HG02642 (cell line): ENCODE data around the gene GP9.

Experiments used
- ATAC-seq: cut with Tn5 transposase; IDR thresholded peaks from one replicate; pipeline ENCODE4 v1.9.1; 2021; ENCODE audit warnings: mild to moderate bottlenecking; ENCODE audit not compliant: unreplicated experiment, poor library complexity

Gene GP9

DNA sequence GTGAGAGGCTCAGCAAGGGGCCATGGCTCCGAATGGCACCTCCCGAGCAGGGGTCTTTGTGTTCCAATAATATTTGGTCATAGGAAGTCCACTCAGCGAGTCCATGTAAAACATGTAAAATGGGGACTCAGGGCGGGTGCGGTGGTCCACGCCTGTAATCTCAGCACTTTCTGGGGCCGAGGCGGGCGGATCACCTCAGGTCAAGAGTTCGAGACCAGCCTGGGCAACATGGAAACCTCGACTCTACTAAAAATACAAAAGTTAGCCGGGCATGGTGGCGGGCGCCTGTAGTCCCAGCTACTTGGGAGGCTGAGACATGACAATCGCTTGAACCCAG, 33.1 kb upstream of the GP9 start:
- no peak for ATAC-seq

DNA sequence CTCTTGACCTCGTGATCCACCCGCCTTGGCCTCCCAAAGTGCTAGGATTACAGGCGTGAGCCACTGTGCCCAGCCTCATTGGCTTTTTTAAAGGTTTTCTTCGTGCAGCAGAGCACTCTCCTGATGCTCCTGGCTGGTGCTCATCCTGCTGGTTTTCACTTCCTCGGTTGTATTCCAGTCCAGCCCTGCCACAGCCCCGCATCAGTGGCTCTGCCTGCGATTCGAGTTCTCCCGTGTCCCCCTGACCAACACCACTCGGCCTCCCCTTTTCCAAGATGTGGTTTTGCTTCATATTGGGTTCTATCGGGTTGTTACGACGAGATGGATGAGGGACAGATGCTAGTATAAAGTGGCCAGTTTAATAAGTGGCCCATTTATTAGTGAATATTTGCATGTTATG, 31.7 kb upstream of the GP9 start:
- no peak for ATAC-seq

DNA sequence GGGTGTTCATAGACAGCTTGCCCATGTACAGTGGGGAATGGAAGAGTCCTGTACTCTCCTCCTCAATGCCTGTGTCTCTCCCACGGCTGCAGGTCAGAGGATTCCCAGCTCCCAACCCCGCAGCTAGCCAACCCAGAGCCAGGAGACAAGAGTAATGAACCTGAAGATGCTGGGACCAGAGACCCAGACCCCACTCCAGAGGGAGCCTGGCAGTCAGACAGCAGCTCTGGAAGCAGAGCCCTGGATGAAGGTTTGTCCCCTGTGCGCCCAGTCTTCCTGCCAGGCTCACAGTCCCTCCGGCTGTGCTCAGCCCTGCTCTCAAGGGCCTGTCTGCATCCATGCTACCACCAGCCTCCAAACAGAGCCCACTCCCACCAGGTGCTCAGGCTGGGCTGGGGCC, 30.0 kb upstream of the GP9 start:
- no peak for ATAC-seq

DNA sequence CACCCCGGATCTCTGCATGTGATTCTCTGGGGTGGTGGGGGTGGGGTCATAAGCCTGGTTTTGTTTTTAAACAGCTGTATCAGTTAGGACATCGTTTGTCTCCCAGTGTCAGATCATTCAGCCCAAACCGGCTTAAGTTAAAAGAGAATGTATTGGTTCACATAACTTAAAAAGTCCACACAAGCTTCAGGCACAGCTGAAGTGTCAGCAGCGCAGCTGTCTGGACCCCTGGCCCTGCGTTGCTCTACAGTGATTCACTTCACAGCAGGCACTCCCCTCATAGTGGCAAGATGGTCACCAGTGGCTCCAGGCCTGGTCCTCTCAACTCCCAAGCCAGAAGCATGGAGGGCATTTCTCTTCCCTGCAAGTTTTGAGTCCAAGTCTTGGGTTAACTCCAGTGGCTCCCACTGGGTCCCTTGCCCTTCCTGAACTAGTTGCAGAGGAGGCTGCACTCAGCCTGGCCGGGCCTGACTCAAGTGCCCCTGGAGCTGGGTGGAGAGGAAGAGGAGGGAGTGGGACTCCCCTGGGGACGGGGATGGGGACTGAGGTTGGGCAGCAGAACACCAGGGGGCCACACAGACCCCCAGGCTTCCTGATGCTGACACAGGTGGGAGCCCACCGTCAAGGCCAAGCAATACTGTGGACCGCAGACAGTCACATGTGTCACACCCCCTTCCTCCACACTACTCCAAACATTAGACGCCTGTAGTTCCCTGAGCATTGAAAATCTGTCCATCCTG, 28.9 kb upstream of the GP9 start:
- ATAC-seq: no peak

DNA sequence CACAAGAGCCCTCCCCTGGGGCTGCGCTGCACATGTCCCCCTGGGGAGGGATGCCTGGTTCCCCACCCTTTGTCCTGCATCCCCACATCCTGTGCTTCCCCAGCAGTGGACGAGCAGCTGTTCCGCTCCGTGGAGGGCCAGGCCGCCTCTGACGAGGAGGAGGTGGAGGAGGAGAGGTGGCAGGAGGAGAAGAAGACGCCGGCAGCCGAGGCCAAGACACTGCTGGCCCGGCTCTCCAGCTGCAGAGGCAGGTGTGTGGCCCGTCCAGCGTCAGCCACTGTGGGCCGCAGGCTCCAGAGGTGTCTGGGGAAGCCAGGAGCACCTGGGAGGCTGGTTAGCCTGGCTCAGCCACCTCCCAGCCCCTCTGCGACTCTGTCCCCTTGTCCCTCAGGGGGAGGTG, 27.9 kb upstream of the GP9 start:
- ATAC-seq: no peak

DNA sequence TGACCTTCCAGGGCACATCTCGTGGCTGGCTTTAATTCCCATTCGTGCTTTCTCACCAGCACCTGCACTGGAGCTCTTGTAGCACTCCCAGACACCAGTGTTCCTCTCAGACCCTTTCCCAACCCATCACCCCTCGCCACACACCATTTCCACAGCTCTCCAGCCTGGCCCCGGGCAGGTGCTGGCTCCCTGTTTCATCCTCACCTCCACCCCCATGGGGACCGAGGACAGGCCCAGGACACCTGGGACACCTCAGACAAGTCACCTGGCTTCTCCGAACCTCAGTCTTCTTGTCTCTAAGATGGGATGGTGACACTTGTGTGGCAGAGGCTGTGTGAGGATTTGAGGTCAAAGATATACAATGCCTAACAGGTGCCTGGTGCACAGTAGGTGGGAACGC, 27.4 kb upstream of the GP9 start:
- no peak for ATAC-seq

DNA sequence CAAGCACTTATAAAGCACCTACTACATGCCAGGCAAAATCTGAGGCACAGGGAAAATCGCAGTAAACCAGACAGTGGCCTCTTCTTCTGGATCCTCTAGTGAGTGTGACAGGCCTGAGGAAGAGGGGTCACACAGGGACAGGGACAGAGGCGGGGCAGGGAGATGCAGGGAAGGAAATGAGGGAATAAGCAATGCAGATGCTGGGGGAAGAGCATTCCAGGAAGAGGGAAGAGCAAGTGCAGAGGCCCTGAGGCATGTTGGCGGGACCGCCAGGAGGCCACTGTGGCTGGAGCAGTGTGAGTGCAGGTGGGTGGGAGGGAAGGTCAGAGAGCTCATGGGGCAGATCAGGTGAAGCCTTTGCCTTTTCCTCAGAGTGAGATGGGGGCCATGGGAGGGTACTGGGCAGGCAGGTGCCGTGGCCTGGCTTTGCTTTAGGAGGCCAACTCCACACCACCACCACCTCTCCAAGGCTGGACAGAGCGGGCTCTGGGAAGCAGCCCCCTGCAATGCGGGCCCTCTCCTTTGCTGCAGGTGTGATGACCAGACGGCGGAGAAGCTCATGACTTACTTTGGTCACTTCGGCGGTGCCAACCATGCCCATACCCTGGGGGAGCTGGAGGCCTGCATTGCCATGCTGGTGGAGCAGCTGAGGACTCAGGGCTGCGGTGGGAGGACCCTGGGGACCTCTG, 26.8 kb upstream of the GP9 start:
- ATAC-seq: no peak

DNA sequence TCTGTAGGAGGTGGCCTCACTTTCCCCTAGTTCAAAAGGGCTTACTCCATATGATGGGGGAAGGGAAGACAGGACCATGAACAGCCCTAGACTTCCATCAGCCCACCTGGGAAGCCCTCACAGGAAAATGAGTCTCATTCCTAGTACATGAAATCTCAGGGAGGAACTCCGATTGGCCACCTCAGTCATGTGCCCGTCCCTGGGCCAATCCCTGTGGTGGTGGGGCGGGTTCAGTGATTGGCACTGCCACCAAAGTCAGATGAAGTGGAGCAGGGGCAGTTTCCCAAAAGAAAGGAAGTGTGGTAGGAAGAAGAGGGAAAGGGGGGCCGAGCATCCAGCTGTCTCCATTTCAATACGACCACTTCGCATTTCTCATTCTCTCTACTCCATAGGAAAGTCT, 25.9 kb upstream of the GP9 start:
- no peak for ATAC-seq

DNA sequence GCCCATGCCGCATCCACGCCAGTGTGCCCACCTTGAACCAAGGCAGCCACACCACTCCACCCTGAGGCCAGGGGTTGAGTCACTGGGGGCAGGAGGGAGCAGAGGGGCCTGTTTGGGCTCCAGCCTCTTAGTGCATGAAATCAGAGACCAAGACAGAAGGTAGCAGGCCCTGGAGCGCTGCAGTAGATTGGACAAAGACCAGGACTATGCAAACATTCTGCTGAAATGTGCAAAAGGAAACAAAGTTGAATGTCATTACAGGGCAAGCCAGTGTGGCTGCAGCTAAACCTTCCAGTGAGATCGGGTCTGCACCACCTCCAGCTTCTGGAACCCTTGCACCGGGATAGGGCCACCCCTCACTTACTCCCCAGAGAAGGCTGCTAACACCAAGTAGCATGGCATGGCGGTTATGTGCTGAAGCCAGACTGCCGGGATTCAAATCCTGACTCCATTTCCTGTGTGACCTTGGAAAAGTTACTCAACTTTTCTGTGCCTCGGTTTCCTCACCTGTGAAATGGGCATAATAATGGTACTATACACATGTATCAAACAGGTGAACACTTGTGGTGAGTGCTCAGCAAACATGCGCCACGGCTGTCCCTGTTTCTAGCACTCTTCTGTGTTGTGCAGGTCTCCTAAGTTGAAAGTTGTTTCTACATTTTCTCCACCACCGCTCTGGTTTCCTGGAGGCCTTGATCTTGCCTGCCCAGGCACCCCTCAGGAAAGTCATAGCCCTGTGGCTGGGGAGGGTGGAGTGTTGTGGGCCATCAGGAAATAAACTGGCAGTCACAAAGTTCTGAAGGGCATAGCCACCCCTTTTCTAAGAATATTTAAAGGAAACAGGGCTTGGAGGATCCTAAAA, 25.0 kb upstream of the GP9 start:
- ATAC-seq: no peak

DNA sequence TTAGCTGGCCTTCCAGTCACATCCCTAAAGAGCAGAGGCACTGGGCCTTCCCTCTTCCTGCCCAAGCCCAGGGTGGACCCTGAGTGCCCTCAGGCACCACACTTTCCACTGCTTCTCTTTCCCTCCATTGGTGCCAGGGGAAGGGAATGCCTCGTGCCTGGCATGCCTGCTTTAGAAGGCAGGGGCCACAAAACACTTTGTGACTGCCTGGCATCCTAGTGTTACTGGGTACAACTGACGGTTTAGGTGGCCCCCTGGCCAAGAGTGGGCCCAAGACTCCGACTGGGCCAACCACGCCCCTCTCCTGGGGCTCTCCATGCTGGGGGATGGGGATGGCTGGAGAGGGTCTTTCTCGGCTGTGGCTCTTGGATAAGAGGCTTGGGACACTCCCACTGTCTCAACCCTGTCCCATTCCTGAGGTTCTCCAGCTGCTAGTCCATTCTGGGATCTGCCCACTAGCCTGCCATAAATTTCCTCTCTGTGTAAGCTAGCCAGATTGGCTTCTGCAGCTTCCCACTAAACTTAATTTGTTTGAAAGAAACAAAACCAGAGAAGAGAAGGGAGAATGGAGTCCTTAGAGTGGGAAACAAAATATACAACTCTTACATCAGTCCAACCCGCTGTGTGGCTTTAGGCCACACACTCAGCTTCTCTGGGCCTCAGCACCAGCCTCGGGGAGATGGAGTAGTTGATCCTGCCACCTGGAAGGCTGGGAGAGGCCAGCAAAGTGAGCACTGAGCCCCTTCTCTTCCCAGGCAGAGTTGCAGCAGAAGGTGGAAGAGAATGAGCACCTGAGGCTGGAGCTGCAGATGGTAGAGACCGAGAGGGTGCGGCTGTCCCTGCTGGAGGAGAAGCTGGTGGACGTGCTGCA, 24.1 kb upstream of the GP9 start:
- no peak for ATAC-seq

DNA sequence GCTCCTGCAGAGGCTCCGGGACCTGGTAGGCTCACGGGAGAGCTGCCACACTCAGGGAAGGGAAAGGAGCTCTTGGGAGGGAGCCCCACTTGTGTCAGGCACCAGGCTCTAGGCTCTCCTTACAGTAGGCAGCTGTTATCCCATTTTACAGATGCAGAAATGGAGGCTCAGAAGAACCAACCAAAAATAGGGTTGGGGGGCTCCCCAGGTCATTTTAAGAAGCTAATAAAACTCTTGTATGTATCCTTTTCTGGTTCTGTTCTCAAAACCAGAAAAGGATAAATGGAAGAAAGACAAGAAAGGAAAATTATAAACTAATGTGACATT, 23.5 kb upstream of the GP9 start:
- ATAC-seq: no peak

DNA sequence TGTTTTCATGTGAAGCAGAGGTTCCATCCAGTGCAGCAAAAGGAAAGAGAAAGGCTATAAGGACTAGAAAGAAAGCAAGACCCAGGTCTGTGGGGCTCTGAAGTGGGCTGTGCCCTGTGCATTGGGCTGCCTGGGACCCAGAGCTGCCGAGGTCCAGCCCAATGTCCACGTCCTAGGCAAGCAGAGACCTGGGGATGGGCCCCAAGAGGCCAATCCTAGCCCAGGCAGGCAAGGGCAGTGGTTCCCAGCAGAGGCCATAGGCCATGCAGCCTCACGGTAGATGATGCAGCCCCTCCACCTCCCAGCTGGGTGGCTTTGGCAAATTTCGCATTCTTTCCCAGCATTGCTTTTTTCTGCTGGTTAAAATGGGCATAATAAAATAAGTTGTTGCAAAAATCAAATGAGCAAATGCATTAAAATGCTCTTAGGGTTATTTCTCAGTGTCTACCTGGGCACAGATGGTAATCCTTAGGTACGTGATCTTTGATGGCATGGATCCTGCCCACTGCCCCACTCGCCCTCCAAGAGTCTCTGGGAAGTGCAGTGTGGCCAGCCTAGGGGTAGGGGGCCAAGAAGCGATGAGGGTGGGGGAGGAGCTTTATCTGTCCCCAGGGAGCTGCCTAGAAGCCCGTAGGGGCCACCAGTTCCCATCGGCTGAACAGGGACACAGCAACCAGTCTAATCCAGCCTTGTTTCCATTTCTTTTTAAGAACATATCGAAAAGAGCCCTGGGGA, 22.3 kb upstream of the GP9 start:
- ATAC-seq: no peak

DNA sequence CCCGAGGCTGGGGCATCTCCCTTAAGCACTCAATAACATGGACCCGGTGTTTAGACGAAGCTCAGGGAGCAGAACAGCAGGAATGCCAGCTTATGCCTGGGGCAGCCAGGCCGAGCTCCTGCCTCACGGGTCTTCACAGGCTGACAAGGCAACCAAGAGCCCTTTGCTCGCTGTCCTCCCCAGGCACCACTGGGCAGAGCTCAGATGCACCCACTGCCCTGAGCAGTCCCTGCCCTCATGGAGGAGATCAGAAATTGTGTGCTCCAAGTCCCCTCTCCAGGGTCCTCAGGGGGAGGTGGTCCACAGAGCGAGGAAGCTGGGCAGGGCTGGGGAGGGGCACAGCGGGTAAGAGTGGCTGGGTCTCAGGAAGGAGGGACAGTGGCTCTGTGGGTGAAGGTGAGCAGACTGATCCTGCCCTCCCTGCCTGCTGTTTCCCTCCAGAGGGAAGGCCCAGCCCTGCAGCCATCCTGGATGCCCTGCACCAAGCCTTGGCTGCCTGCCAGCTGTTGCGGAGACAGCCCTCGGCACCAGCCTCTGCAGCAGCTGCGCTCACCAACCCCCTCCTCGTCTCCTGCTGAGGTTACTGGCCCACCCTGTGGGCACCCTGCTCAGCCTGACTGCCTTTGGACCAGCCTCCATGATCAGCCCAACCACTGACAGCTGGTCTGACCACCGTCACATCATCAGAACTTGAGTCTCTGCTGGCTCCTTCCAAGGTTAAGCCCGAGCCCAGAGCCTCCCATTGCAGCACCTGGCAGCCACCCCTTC, 21.1 kb upstream of the GP9 start:
- ATAC-seq: no peak

DNA sequence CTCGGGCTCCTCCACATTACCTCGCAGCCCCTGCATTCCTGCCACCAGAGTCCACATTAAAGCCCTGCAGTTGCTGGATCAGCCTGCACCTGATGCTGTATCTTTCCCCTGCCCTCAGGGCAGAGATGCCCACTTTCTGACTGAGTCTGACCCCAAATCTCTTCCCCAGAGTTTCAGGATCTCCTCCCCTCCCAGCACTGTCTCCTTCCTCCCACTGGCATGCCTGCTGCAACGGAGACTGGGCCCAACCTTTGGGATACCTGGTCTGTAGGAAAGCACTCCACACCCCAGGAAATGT, 20.6 kb upstream of the GP9 start:
- no peak for ATAC-seq

DNA sequence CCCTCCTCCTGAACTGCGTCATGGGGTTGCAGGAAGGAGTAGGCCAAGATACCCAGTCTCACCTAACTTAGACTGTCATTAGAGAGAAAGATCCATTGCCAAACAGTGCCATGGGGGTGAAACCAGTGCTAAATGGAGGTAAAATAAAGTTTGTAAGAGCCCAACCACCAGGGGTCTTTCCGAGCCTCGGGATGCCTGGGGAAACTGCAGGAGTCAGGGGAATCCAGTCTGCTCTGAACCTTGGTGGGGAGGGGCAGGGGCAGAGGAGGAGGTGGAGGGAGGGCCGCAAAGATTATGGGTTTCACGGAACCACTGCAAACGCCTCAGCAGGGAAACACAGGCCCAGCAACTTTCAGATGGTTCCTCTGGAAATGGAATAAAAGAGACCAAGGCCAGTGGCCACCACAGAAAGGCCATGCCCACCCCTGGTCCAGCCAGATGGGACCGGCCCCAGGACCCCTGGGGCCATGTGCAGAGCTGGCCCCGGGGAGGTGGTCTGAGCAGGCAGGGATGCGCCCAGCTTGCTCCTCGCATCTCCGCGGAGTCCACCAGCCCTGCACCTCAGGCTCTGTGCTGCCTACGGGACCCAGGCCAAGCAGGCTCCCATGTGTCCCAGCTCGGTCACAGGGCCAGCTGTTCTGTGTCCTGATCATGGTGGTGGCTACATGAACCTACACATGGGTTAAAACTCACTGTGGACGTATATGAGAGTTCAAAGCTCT, 19.8 kb upstream of the GP9 start:
- no peak for ATAC-seq

DNA sequence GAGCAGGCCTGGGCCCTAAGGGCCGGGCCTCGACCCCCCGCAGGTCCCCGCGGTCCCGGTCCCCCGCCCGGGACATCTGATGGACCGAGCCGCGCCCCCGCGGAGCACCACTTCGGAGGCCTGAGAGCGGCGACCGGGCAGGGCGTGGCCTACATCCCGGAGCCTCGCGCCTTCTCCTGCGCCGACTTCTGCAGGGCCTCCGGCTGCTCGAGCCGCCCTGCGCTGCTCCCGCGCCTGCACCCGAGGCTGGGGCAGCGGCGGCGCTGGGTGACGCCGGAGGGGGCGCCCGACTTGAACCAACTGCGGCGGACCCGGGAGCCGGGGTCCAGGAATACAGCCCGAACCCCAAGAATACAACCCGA, 14.9 kb upstream of the GP9 start:
- ATAC-seq: no peak

DNA sequence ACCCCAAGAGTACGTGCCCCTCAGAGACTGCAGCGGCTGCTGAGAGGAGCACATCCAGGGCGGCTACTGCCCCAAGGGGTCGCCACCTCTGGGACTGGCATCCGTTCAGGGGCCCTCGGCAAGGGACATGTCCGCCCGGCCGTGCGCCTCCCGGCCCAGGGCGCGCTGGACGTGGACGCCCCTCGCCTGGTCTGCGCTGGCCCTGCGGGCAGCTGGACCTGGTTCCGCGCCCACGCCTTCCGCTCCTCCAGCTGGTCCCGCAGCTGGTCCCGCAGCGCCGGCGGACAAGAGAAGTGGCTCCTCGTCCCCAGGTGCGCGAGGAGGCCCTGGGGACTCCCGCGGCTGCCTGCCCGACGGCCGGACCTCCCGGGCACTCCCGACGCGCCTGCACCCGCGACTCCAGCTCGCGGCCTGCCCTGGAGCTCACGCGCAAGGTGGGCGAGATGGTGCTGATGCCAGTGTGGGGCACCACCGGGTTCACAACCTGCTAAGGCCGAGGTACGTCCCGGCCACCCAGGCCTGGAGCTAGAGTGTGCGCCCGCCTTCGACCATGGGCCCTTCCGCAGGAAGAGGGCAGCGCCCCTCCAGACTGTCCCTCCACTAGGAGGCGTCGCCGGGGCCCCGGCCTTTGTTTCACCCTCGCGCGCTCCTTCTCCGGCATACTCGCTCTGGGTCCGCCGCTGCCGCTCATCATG, 14.4 kb upstream of the GP9 start:
- no peak for ATAC-seq
